Endometrium (tissue), 2 donors: ENCODE data around the gene ZDHHC7.

Source experiments
- FAIRE-seq: peaks from 2 replicates; lab custom pipeline; 2012; peaks lifted over from hg19 to GRCh38; lab: Jason Lieb, UNC
- donor health status: control.
- donor health status: control.

The ZDHHC7 gene

DNA sequence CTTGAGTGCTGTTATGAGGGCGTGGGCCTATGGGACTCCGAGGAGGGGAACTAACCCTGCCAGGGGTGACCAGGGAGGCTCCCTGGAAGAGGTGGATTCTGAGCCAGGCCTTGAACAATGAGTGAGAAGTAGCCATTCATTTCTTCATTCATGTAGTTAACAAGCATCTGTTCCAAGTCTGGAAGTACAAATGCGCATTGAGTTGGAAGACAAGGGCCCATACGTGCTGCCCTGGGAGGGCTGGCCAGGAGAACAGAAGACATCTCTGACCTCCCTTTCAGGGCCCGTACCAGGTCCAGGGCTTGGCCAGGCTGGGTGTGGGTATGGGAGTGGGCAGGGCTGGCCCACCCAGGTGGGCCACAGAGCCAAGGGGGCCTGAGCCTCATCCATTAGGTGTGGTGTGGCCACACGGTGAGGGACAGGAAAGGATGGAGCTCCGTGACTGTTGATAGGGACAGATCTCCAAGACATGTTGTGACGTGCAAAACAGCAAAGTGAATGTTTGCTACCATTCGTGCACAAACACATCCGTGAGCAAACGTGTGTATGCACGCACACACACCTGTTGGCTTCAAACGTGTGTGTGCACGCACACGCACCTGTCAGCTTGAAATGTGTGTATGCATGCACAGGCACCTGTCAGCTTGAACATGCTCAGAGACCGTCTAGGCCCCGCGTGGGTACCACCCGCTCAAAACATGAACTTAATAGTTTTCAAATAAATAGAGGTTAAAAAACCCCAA lies 46.8 kb downstream of the ZDHHC7 start:
- FAIRE-seq = no peak

GRCh38 chr16:84963066-84963465 lies 48.3 kb downstream of the ZDHHC7 start:
- FAIRE-seq = no peak

- FAIRE-seq = no peak
These were observed 50.4 kb downstream of the ZDHHC7 start for GRCh38 chr16:84960942-84961341.

GRCh38 chr16:84959784-84960417 lies 51.4 kb downstream of the ZDHHC7 start:
- FAIRE-seq = no peak

GRCh38 chr16:84959045-84959576 lies 52.2 kb downstream of the ZDHHC7 start:
- FAIRE-seq = no peak

DNA sequence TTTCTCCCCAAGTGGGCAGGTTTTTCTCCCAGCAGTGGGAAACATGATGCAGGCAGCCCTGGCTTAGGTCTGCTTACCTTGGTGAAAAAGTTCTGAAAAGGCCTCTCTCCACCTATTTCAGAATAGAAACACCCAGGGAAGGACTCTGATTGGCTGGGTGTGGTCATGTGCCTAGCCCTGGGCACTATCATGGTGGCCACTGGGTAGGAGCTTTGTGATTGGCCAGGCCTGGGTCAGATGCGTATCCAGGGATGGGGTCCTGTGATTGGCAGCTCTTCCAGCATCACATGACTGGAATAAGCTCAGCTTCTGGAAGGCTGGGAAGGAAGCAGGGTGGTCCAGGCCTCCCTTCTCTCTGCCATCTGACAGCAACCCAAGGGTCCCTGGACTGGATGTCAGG lies 53.5 kb downstream of the ZDHHC7 start:
- no peak for FAIRE-seq

DNA sequence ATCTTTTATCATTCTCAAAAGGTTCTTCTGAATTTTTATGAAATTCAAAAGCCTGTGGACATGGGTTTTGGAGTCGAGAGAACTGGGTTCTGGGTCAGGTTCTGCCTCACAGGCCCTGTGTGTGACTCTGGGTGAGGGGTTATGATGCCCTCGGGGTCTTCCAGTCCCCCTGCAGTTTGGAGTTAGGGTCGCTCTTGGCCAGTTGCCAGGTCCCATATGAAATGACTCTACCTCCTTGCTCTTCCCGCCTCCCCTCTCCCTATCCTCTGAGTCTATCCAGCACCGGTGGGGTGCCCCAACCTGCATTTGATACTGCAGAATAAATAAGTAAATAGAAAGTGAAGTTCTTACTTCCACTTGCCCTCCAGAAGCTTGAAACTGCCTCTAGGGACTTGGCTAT lies 54.1 kb downstream of the ZDHHC7 start:
- FAIRE-seq = no peak

- FAIRE-seq = no peak
These were observed 55.9 kb downstream of the ZDHHC7 start for GRCh38 chr16:84955427-84955826.

- FAIRE-seq = no peak
These were observed 58.1 kb downstream of the ZDHHC7 start for GRCh38 chr16:84953190-84953746.

- FAIRE-seq = no peak
These were observed 58.8 kb downstream of the ZDHHC7 start for GRCh38 chr16:84952335-84953189.

DNA sequence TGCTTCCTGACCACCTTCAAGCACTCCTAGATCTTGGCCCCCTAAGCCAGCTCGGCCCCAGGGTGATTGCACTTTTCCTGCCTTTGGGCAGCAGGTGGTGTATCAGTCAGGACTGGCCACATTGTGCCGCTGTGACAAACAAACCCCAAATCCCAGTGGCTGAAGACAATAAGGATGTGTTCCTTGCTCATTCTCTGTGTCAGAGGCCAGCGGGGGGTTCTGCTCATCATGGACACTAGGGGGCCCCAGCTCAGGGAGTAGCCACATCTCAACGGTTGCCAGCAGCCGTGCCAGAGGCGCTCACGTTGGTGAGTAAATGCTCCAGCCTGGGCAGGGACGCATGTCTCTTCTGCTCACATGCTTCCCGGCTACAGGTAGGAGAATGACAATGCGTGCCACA lies 60.4 kb downstream of the ZDHHC7 start:
- no peak for FAIRE-seq

- FAIRE-seq = no peak
These were observed 61.4 kb downstream of the ZDHHC7 start for GRCh38 chr16:84949772-84950436.

GRCh38 chr16:84948851-84949610 lies 62.3 kb downstream of the ZDHHC7 start:
- no peak for FAIRE-seq

DNA sequence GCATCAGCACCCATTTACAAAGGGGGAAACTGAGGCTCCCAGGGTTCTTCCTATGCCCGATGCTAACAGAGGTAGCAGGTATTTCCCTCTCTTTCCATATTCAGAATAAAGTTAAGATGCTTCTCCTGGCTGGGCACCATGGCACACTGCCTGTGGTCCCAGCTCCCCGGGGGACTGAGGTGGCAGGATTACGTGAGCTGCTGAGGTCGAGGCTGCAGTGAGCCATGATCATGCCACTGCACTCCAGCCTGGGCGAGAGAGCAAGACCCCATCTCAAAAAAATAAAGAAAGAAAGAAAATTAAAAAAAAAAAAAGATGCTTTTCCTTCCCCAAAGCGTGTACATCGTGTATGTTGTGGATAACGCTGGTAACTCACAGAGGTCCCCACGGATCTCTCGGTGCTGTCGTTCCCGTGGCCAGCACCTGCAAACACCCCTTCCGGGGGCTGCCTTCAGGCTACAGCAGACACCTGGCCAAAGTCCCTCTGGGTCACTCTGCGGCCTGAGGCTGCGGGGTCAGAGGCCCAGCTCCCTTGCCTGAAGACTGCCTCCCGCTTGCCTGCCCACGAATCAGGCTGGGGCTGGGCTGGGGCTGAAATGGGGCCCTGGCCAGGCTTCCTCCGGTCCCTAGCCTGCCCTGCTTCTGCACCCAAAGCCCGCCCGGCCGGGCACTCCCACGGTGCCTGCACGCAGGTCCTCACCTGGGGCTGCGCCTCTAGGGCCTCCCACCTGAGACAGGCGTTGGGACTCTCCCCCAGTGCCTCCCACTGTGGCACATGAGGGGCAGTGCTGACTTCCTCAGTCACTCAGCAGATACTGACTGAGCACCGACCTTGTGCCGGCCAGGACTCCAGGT lies 63.1 kb downstream of the ZDHHC7 start:
- no peak for FAIRE-seq

DNA sequence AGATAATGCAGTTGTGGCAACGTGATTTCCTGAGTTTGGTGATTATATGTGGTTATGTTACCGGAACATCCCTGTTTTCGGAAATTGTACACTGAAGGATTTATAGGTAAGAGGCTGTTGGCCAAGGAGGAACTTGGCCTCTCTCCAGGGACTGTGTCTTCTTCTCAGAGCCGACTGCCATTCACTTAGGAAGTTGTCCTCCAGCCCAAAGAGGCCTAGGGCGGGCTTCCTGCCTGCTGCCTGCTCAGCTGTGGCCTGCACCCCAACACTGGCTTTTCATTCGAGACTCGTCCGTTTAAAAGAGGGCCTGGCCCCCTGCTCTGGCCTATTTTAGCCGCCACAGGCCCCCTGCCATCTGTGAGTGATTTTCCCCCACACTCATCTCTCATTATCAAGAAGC lies 64.3 kb downstream of the ZDHHC7 start:
- FAIRE-seq = no peak

- FAIRE-seq = no peak
These were observed 67.7 kb downstream of the ZDHHC7 start for GRCh38 chr16:84943620-84944019.

DNA sequence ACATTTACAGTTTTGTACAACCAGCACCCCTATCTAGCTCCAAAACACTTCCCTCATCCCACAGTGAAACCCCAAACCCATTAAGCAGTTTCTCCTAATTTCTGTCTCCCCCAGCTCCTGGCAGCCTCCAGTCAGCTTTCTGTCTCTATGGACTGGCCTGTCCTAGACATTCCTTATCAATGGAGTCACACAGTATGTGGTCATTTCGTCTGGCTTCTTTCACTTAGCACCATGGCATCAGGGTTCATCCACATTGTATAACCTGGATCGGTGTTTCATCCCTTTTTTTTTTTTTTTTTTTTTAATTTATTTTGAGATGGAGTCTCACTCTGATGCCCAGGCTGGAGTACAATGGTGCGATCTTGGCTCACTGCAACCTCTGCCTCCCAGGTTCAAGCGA lies 68.5 kb downstream of the ZDHHC7 start:
- no peak for FAIRE-seq

DNA sequence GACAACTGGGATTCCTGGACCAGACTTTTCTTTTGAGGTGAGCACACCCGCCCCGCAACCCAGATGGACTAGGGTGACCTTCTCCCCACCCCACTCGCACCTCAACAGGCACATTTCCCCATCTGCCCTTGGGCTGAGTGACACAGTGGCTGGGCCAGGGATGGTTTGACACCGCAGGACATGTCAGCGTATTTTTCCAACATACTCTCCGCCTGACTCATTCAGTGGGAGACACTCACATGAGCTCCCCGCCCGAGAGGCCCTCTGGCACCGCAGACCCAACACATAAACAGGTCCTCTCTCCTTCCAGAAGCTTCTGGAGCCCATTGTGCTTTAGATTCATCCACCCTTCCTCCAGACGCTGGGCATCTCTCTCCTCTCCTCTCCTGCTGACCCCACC lies 69.4 kb downstream of the ZDHHC7 start:
- no peak for FAIRE-seq

DNA sequence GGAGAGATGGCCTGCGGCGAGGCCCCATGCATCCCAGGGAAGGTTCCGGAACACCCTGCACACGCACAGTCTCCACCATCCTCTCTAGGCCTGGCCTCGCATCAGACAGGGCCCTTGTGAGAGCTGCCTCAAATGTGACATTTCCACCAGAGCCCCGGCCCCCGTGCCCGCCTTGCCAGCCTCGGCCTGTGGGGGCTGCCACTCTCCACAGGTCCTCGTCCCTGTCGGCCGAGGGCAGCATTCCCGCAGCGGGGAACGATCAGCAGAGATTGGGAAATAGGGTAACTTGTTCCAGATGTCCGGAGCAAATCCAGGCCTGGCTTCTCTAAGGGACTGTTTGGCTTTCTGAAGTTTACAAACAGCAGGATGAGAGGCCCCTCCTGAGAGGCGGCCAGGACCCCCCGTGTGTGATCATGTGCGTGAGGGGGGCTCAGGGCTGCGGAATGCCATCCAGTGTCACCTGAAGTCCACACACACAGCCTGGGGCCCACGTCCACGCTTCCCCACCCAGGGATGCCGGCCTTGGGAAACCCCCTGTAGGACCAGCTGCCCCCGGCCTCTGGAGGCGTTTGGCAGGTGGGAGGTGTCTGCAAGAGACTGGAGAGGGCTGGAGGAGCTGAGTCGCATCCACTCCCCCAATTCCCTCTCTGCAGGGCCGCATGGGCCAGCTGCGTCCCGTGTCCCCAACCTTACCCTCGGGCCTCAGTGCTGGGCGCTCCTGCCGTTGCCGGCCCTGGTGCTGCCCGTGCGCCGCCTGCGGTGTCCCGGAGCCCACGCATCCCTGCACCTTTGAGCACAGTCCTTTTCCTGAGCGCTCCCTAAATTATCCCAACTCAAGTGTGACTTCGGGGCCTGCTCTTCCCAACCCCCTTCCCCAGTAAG lies 70.4 kb downstream of the ZDHHC7 start:
- no peak for FAIRE-seq
